ENCODE data around the gene ITPRIPL1. TPM values are rescaled to one million over a fixed set of nuclear protein-coding genes. Genes with fewer than 3 reads are reported as not detected.

Gene ITPRIPL1
- total and polyA plus RNA-seq, 10 donors: 0.80 to 6.6 (median 3.6) TPM

Other genes starting within 250 kb of the ITPRIPL1 start
- 10 to 100 TPM in 3 of 7 donors, 1 to 10 TPM in 4; 3.1 to 14.2 (median 9.0) TPM for gene ADRA2B, start 208.7 kb upstream of the ITPRIPL1 start, total RNA-seq
- gene ADRA2B, start 208.7 kb upstream of the ITPRIPL1 start, polyA plus RNA-seq: 1 to 10 TPM; 1.8 to 4.2 (median 1.8) TPM
- 1 to 10 TPM in 2 of 7 donors, under 1 TPM in 4, not detected in 1; 0.49 to 2.2 (median 0.72) TPM for gene ASTL, start 186.8 kb upstream of the ITPRIPL1 start, total RNA-seq
- gene ASTL, start 186.8 kb upstream of the ITPRIPL1 start, polyA plus RNA-seq: under 1 TPM; 0.24 to 0.33 (median 0.29) TPM
- 10 to 100 TPM; 27.2 to 88.0 (median 45.0) TPM for gene DUSP2, start 179.9 kb upstream of the ITPRIPL1 start, total RNA-seq
- 10 to 100 TPM; 24.2 to 60.8 (median 47.6) TPM for gene DUSP2, start 179.9 kb upstream of the ITPRIPL1 start, polyA plus RNA-seq
- 100 to 1,000 TPM in 5 of 7 donors, 10 to 100 TPM in 2; 89.8 to 174 (median 123) TPM for gene STARD7, start 116.5 kb upstream of the ITPRIPL1 start, total RNA-seq
- 10 to 100 TPM; 45.1 to 73.0 (median 52.2) TPM for gene STARD7, start 116.5 kb upstream of the ITPRIPL1 start, polyA plus RNA-seq
- gene TMEM127, start 59.3 kb upstream of the ITPRIPL1 start, total RNA-seq: 10 to 100 TPM; 61.1 to 83.3 (median 70.0) TPM
- 10 to 100 TPM in 1 of 3 donors, 1 to 10 TPM in 2; 7.5 to 17.3 (median 8.4) TPM for gene TMEM127, start 59.3 kb upstream of the ITPRIPL1 start, polyA plus RNA-seq
- gene CIAO1, start 59.1 kb upstream of the ITPRIPL1 start, total RNA-seq: 100 to 1,000 TPM in 3 of 7 donors, 10 to 100 TPM in 4; 63.9 to 122 (median 76.7) TPM
- gene CIAO1, start 59.1 kb upstream of the ITPRIPL1 start, polyA plus RNA-seq: 10 to 100 TPM; 31.3 to 49.1 (median 39.5) TPM
- gene SNRNP200, start 19.8 kb upstream of the ITPRIPL1 start, total RNA-seq: 100 to 1,000 TPM; 110 to 139 (median 130) TPM
- 10 to 100 TPM; 60.5 to 74.4 (median 73.6) TPM for gene SNRNP200, start 19.8 kb upstream of the ITPRIPL1 start, polyA plus RNA-seq
- 1 to 10 TPM; 3.0 to 8.9 (median 5.0) TPM for gene NCAPH, start 10.4 kb downstream of the ITPRIPL1 start, total RNA-seq
- gene NCAPH, start 10.4 kb downstream of the ITPRIPL1 start, polyA plus RNA-seq: 1 to 10 TPM in 2 of 3 donors, under 1 TPM in 1; 0.83 to 6.0 (median 4.5) TPM
- under 1 TPM in 5 of 7 donors, not detected in 2; 0.32 to 0.98 (median 0.49) TPM for gene NEURL3, start 180.0 kb downstream of the ITPRIPL1 start, total RNA-seq
- 1 to 10 TPM in 1 of 3 donors, under 1 TPM in 2; 0.35 to 1.2 (median 0.79) TPM for gene NEURL3, start 180.0 kb downstream of the ITPRIPL1 start, polyA plus RNA-seq
- gene ARID5A, start 211.4 kb downstream of the ITPRIPL1 start, total RNA-seq: 100 to 1,000 TPM in 1 of 7 donors, 10 to 100 TPM in 6; 41.2 to 121 (median 52.8) TPM
- gene ARID5A, start 211.4 kb downstream of the ITPRIPL1 start, polyA plus RNA-seq: 10 to 100 TPM; 30.8 to 37.2 (median 35.4) TPM